OCI-LY3 (cell line): ENCODE measurements around the gene DAP.

Experiments used
- H2AFZ ChIP-seq: fragments of 200-600, 300-600 bp; shearing (Covaris generic); 2 replicates; pipeline ENCODE4 v1.6.0; 2014; ENCODE audit warnings: antibody characterized with exemption, low read depth, low read length
- H3K27ac ChIP-seq: fragments of 200-600, 300-600 bp; sonication (generic); 2 replicates; pipeline ENCODE4 v1.5.1; 2014; ENCODE audit warnings: mild to moderate bottlenecking, low read length, moderate library complexity, mixed read lengths
- H3K27me3 ChIP-seq: fragments of 200-600, 300-600 bp; sonication (generic); 2 replicates; pipeline ENCODE4 v1.6.1; 2014; ENCODE audit warnings: low read depth, low read length, mixed read lengths
- H3K36me3 ChIP-seq: fragments of 200-600, 300-600 bp; sonication (generic); replicated peaks from 2 replicates; pipeline ENCODE3; 2014; ENCODE audit warnings: low read depth, low read length, mixed read lengths
- H3K4me1 ChIP-seq: fragments of 300-600, 200-600 bp; sonication (generic); 2 replicates; pipeline ENCODE4 v1.6.1; 2014; ENCODE audit warnings: low read length, mixed read lengths
- H3K4me2 ChIP-seq: fragments of 200-600, 300-600 bp; sonication (generic); 2 replicates; pipeline ENCODE4 v1.6.1; 2014; ENCODE audit warnings: low read length, mixed read lengths
- H3K4me3 ChIP-seq: fragments of 300-600, 200-600 bp; sonication (generic); 2 replicates; pipeline ENCODE4 v1.5.1; 2014; ENCODE audit warnings: antibody characterized with exemption, mild to moderate bottlenecking, low read length, moderate library complexity
- H3K79me2 ChIP-seq: fragments of 300-600, 200-600 bp; shearing (Covaris generic); 2 replicates; pipeline ENCODE4 v1.6.1; 2014; ENCODE audit warnings: mild to moderate bottlenecking, low read length, mixed read lengths
- H3K9ac ChIP-seq: fragments of 300-600, 200-600 bp; shearing (Covaris generic); 2 replicates; pipeline ENCODE4 v1.6.0; 2014; ENCODE audit warnings: mild to moderate bottlenecking, low read length, moderate library complexity
- H3K9me3 ChIP-seq: fragments of 200-600, 300-600 bp; shearing (Covaris generic); 2 replicates; pipeline ENCODE4 v1.6.1; 2014; ENCODE audit warnings: low read length, mixed read lengths; ENCODE audit not compliant: insufficient read depth
- H4K20me1 ChIP-seq: fragments of 200-600, 300-600 bp; sonication (generic); 2 replicates; pipeline ENCODE4 v1.6.1; 2016; ENCODE audit warnings: low read length, mixed read lengths; ENCODE audit not compliant: insufficient read depth
- CTCF ChIP-seq: fragments of 200-600, 300-600 bp; sonication (generic); IDR thresholded peaks from 2 replicates; pipeline ENCODE4 v1.5.1; 2014; ENCODE audit warnings: antibody characterized with exemption, low read length, low read depth
- EZH2phosphoT487 ChIP-seq: fragments of 200-600 bp; shearing (Covaris generic); IDR thresholded peaks from 2 replicates; pipeline ENCODE4 v1.6.1; 2018; ENCODE audit warnings: antibody characterized with exemption, mixed run types, low read depth

The DAP gene

GRCh38 chr5:10662661-10663488 lies 98.2 kb downstream of the DAP start:
- no peaks in the 10 kb centered on the region for H3K27me3 ChIP-seq
- no peaks in the 10 kb centered on the region for H4K20me1 ChIP-seq
- peaks cover 3% of the 10 kb centered on the region for H3K36me3 ChIP-seq
- H3K79me2 ChIP-seq = no peaks in the 10 kb centered on the region
- H3K4me3 ChIP-seq = no peak overlapping the region
- no peak overlapping the region for H3K9ac ChIP-seq
- H3K4me1 ChIP-seq = no peaks in the 10 kb centered on the region
- no peak for TF ChIP-seq CTCF
- TF ChIP-seq EZH2phosphoT487 = no peak
- H2AFZ ChIP-seq = no peak overlapping the region
- no peak overlapping the region for H3K27ac ChIP-seq
- no peaks in the 10 kb centered on the region for H3K9me3 ChIP-seq
- H3K4me2 ChIP-seq = no peak overlapping the region

- no peak overlapping the region for H2AFZ ChIP-seq
- no peak overlapping the region for H3K9ac ChIP-seq
- H3K4me2 ChIP-seq = no peak overlapping the region
- no peaks in the 10 kb centered on the region for H3K79me2 ChIP-seq
- H3K27me3 ChIP-seq = no peaks in the 10 kb centered on the region
- H3K36me3 ChIP-seq = peaks cover 5% of the 10 kb centered on the region
- no peak for TF ChIP-seq CTCF
- TF ChIP-seq EZH2phosphoT487 = no peak
- H3K4me1 ChIP-seq = no peaks in the 10 kb centered on the region
- H3K27ac ChIP-seq = no peak overlapping the region
- H3K4me3 ChIP-seq = no peak overlapping the region
- H3K9me3 ChIP-seq = no peaks in the 10 kb centered on the region
- no peaks in the 10 kb centered on the region for H4K20me1 ChIP-seq
Observed at GRCh38 chr5:10662083-10662482, 99.0 kb downstream of the DAP start.

- Histone ChIP-seq H3K79me2 (no peaks in the 10 kb centered on the region), H3K27me3 (no peaks in the 10 kb centered on the region), H4K20me1 (no peaks in the 10 kb centered on the region), H3K4me1 (no peaks in the 10 kb centered on the region), H2AFZ (no peak overlapping the region), H3K9me3 (no peaks in the 10 kb centered on the region), H3K4me3 (no peak overlapping the region), H3K9ac (no peak overlapping the region), H3K36me3 (peaks cover 5% of the 10 kb centered on the region), H3K4me2 (no peak overlapping the region), H3K27ac (no peak overlapping the region)
- TF ChIP-seq CTCF = no peak
- TF ChIP-seq EZH2phosphoT487 = no peak
Observed at GRCh38 chr5:10661401-10661800, 99.6 kb downstream of the DAP start.

GRCh38 chr5:10660720-10661387 lies 100.2 kb downstream of the DAP start:
- Histone ChIP-seq H3K9ac (no peak overlapping the region), H2AFZ (no peak overlapping the region), H3K36me3 (peaks cover 9% of the 10 kb centered on the region), H3K27me3 (no peaks in the 10 kb centered on the region), H3K27ac (no peak overlapping the region), H3K9me3 (no peaks in the 10 kb centered on the region), H3K4me1 (no peaks in the 10 kb centered on the region), H3K79me2 (no peaks in the 10 kb centered on the region; the same call in 1 of the 2 replicates), H4K20me1 (no peaks in the 10 kb centered on the region), H3K4me3 (no peak overlapping the region), H3K4me2 (no peak overlapping the region)
- TF ChIP-seq CTCF = no peak
- TF ChIP-seq EZH2phosphoT487 = no peak
